Activated CD4-positive, alpha-beta T cell treated with anti-CD3 and anti-CD28 coated beads, Interleukin-2, amount 50 U/mL, for 16 hours (primary cell): ENCODE results near the gene POLR3A.
"Not testable (repeated sequence)": the region's sequence is repeated elsewhere in the genome, so short reads cannot be mapped to it uniquely, and the experiment has no call there.

ENCODE experiments used
- DNase-seq: peaks from one replicate; pipeline ENCODE4 v3.0.0-alpha.2; 2020

The POLR3A gene

DNA sequence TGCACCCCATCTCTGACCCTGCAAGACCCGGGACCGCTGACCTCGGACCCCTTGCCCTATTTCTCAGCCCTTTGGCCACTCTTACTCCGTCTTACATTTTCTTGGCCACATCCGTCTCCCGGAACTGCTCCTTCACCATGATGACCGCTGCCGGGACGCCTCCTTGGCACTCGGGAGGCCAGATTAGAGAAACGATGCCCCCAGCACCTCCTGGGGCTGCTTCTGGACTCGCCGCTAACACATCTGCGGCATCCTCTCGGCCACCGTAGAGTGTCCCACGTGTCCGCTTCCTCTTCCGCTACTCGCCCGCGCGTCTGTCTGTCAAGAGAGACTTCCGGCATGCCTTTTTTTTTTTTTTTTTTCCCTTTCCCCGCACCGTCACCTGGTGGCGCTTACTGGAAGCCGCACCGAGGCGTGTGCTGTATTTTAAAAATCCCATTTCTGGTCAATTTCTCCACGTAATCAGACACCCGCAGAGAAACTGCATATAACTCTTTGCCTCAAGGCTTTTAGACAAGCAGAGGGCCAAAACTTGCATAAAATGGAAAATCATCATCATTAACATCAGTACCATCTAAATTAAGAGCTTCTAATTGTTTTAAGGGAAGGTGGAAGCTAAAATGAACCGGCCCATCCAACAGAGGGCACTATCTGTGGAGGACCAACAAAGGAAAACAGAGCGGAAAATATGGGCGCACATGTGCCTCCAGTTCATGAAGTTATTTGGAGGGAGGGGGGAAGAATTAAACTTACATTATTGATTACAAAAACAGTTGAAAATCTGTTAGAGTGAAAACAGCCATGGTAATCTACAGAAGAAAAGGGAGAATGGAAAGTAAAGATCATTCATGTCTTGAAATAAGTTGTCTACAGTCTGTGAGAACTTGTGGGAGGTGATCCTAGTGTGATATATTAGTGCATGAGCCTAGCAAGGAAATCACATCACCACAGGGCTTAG lies at the start of gene POLR3A:
TSS of gene POLR3A (minus strand) at position 247 of the 958 bp plus-strand sequence. CDS start at position 139, 108 bp downstream.
- DNase-seq = peak; percentile 94

GRCh38 chr10:78078539-78079330 lies 49.4 kb upstream of the POLR3A start:
- no peak for DNase-seq

DNA sequence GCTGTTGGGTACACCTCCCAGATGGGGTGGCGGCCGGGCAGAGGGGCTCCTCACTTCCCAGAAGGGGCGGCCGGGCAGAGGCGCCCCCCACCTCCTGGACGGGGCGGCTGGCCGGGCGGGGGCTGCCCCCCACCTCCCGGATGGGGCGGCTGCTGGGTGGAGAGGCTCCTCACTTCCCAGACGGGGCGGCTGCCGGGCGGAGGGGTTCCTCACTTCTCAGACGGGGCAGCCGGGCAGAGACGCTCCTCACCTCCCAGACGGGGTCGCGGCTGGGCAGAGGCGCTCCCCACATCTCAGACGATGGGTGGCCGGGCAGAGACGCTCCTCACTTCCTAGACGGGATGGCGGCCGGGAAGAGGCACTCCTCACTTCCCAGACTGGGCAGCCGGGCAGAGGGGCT lies 46.5 kb upstream of the POLR3A start:
- not testable (repeated sequence) for DNase-seq

DNA sequence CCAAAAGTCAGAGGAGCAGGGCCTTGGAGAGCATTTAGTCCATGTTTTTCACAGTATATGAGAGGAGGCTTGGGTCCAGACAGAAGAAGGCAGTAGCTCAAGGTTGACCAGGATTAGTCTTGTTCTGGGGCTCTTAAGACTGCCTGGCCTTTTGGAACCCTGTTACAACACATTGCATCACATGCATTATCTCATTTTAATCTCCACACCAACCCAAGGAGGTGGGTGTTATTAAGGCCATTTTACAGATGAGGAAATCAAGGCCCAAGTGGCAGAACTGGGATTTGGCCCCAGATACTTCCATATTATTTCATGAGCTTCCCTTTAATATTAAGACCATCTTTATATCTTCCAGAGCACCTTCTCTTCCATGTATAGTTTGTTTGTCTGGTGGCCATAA lies 43.2 kb upstream of the POLR3A start:
- no peak for DNase-seq

- DNase-seq = no peak
Measured at GRCh38 chr10:78071857-78072179, 42.5 kb upstream of the POLR3A start.

DNA sequence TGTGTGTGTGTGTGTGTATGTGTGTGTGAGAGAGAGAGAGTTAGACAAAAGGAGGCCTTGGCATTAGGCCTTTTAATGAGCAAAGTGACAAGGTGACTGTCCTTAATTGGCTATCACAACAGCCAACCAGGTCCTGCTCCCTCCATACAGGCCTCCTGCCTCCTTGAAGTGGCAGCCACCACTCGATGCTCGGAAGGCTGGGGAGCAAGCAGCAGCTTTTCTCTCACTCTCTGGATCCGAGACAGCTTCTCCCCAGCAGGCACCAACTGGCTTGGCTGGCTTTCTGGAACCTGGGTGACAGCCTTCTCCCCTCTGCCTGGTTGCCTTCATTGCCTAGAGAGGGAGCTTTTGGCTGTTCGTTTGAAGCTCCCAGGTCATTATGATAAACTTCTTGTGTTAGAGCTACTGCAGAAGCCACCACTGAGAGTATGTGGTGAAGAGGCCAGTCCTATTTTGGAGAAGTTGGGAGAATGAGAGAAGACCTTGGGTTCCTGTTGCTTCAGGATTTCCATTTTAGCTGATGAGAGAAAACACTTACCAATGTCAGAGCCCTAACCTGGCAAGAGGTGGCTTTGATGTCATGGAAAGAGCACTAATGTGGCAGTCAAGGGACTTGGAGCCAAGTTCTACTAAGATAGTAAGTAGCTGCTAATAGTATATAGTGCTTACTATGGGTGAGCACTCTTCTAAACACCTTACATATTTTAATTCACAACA lies 42.0 kb upstream of the POLR3A start:
- DNase-seq = no peak

DNA sequence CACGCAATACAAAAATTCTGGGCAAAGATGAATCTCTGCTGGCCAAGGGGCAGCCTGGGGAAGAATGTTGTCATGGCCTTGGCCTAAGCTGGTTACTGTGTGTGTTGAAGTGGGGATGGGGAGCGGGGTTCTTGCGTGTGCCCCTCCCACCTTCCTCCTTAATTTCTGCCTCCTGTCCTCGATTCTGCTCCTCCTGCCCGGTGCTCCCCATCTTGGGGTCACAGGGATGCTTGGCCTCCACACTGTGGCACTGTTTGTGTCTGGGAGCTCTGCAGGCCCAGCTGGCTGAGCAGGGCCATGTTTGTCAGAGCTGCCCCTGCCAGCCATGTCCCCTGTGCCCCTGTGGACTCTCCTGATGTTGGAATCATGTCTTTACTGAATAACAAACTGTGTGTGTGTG lies 41.4 kb upstream of the POLR3A start:
- DNase-seq = no peak

DNA sequence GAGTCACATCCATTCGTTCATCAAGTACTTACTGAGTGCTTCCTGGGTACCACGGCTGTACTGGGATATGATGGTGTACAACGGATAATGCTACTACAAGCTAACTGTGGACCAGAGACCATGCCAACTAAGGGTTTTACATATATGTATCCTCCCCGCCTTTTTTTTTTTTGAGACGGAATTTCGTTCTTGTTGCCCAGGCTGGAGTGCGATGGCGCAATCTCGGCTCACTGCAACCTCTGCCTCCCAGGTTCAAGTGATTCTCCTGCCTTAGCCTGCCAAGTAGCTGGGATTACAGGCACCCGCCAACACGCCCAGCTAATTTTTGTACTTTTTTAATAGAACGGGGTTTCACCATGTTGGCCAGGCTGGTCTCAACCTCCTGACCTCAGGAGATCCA lies 40.7 kb upstream of the POLR3A start:
- DNase-seq = not testable (repeated sequence)

DNA sequence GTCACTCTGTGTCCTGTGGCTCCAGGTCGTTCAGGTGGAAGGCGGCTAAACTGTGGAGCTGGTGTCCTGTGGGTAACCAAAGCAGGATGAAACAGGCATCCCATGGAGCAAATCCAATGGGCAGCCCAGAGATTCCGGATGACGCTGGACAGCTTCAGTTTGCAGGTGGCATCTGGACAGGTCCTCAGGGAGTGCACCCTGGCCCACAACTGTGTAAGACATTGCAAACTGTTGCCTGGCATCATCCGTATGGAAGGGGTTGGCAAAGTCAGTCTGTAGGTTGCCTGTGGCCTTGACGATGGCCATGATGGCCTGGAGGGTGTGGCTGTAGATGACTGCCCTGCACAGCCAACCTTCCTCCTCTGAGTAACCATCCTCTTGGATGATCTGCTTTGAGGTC lies 39.8 kb upstream of the POLR3A start:
- DNase-seq = no peak

GRCh38 chr10:78066728-78067430 lies 37.6 kb upstream of the POLR3A start:
- no peak for DNase-seq

DNA sequence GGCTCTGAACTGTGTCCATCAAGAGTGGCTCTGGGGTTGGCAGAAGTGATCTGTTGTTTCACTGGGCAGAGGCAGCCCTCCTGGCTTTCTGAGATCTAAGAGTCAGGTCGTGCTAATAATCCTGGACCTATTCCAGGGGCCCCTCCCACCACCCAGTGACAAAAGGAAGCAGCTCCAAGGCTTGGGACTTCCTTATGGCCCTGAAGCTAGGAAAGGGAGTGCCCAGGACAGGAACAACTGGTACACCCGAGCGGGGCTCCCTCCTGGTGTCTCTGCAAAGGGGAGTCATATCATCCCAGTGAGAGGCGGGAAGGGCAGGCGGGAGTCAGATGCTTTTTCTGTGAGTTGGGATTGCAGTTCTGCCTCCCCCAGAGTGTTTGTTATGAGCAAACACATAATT lies 36.7 kb upstream of the POLR3A start:
- no peak for DNase-seq

GRCh38 chr10:78065611-78066010 lies 36.3 kb upstream of the POLR3A start:
- no peak for DNase-seq

DNA sequence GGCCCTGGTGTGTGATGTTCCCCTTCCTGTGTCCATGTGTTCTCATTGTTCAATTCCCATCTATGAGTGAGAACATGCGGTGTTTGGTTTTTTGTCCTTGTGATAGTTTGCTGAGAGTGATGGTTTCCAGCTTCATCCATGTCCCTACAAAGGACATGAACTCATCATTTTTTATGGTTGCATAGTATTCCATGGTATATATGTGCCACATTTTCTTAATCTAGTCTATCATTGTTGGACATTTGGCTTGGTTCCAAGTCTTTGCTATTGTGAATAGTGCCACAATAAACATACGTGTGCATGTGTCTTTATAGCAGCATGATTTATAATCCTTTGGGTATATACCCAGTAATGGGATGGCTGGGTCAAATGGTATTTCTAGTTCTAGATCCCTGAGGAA lies 35.6 kb upstream of the POLR3A start:
- not testable (repeated sequence) for DNase-seq

DNA sequence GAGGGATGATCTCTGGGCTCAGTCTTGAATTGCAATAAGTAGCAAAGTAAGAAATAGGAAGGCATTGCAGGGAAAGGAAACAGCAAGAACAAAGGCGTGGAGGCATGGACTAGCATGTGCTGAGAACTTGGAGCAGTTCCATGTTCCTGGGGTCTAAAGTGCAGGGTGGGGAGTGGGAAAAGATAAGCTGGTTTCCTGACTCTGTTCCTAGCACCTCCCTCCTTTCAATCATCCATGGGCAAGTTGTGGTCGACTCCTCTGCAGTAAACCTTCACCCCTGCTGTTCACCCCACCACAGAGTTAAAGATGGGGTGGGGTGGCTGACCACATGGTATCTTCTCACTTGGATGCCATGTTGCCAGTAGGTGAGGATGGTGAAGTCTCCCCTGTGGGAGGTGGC lies 33.9 kb upstream of the POLR3A start:
- DNase-seq = no peak

GRCh38 chr10:78062296-78062695 lies 33.0 kb upstream of the POLR3A start:
- DNase-seq = no peak

DNA sequence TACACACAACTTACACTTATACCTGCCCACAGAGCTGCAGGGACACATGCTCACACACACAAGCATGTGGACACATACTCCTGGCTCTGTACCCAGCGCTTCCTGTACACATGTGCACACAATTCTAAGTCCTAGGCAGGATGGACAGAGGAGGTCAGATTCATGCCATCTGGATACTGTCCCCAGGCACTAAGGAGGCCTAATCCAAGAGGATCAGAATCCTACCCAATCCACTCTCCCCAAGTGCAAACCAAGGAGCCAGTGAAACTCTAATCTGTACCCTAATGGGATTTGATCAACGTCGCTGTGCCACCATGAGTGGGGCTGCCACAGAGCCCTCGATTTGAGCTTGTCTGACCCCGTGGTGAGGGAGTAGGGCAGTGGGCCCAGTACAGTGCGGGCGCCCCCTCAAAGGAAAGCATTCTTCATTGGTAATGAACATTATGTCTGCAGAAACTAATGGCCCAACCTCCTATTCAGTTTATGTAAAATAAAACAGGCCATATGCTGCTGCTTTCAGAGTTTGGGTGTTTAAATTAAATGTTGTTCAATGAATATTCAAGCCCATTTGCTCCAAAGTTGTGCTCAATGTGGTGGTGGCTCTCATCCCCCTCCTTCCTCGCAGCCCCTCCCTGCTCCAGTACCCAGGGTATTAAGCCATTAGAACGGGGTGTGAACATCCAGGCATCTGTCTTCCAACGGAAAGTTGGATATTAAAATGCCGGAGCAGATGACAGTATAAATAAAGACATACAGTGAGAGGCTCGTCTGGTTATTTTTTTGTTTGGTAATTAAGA lies 30.8 kb upstream of the POLR3A start:
- DNase-seq = no peak

DNA sequence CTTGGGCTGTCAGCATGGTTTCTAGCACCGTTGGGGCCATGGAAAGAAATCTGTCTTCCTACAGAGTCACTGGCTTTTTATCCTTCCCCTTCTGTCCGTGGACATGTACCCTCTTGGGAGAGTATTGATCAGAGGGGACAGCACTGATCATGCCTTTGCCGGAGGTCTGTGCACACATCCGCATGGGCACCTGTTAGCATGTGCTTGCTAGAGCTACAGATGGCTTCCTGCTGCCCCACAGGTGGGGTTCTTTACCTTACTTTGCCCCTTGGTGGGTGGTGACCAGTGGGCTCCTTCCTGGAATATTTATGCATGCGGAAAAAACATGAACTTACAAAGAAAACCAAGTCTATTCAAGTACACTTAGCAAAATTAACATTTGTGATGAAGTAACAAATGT lies 29.2 kb upstream of the POLR3A start:
- no peak for DNase-seq

- DNase-seq = no peak
Measured at GRCh38 chr10:78053211-78053868, 24.0 kb upstream of the POLR3A start.

DNA sequence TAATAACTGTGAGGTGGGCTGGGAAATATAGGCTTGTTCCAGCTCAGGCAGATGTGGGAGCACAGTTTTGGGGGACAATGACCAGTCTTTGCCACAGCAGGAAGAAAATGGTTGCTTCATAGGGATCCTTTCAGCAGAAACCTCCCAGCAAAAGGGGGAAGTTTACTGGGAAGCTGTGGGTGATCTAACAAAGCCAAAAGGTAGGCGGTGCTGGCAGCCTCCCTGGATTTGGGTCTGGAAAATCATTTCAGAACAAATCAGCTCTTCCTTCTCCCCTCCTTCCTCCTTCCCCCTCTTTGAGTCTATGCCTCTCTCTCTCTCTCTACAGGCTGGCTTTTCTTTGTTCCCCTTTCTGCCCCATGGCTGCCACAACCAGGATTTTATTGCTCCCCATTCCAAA lies 20.5 kb upstream of the POLR3A start:
- DNase-seq = no peak

DNA sequence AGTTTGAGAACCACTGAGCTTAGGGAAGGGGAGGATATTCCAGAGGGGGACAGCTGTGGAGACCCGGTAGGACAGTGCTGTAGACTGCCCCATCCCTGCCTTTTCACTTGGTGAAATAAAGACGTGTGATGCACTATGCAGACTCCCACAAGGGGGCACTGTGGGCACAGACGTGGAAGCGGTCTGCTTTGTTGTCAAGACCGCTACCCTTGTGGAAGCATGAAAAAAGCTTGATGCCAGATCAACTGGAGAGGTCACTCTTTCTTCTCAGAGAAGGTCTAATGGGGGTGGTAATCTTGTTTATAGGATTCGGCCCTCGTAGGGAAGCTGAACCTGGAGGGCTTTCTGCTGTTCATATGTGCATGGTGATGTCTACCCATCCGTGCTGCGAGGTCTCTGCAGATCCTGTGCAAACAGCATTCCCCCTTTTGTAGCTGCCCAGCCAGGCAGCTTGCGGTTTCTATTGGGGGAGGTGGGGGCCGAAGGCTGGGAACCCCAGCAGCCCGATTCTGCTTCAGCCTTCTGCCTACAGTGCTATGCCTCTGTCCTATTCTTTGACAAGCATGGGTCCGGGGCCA lies 18.1 kb upstream of the POLR3A start:
- DNase-seq = peak; percentile 79

GRCh38 chr10:78046711-78047269 lies 17.5 kb upstream of the POLR3A start:
- DNase-seq = no peak
